GM10248 (cell line): Measurements from ENCODE around the gene SLIRP.

Experiments
- CTCF ChIA-PET: fragments of 300-600 bp; sonication (Branson Sonifier 250); formaldehyde crosslinking; extraction: SDS; loops from one replicate; lab custom pipeline; 2021; ENCODE audit warnings: antibody characterized with exemption; lab: Yijun Ruan, JAX
- POLR2A ChIA-PET: fragments of 350-650 bp; sonication (Branson Sonifier 250); formaldehyde crosslinking; extraction: SDS; loops from one replicate; lab custom pipeline; 2020; ENCODE audit warnings: antibody characterized with exemption; lab: Yijun Ruan, JAX
- DNase-seq: peaks from one replicate; pipeline ENCODE4 v3.0.0; 2012; ENCODE audit errors: extremely low spot score
- CTCF ChIP-seq: IDR thresholded peaks from 2 replicates; pipeline ENCODE4 v1.5.1; 2012; ENCODE audit warnings: mild to moderate bottlenecking, low read depth; ENCODE audit errors: extremely low read depth, missing control alignments, control extremely low read depth

The SLIRP gene

GRCh38 chr14:77709412-77709811 lies 1.5 kb downstream of the SLIRP start:
- no peak for DNase-seq
- TF ChIP-seq CTCF, result no peak
- POLR2A ChIA-PET, result no interaction called here
- CTCF ChIA-PET, result interaction anchor here (1.7 kb wide), 2 partner anchors 9 to 14 kb away, joined by 3 to 6 read pairs; no protein-coding TSS in a partner anchor

- no peak for TF ChIP-seq CTCF
- POLR2A ChIA-PET, result no interaction called here
- CTCF ChIA-PET, result interaction anchor here (1.4 to 1.7 kb wide), 3 partner anchors 10 to 15 kb away, joined by 3 to 6 read pairs (median 3); no protein-coding TSS in a partner anchor
- DNase-seq, result no peak
Measured at GRCh38 chr14:77710364-77710763, 2.5 kb downstream of the SLIRP start.

- no peak for TF ChIP-seq CTCF
- CTCF ChIA-PET, result interaction anchor here (1.0 to 1.3 kb wide), 2 partner anchors 15 to 22 kb away, joined by 3 to 4 read pairs; no protein-coding TSS in a partner anchor
- POLR2A ChIA-PET, result no interaction called here
- DNase-seq, result no peak
Measured at GRCh38 chr14:77714926-77715325, 7.0 kb downstream of the SLIRP start.

GRCh38 chr14:77717608-77718305 lies 9.9 kb downstream of the SLIRP start:
- no peak for TF ChIP-seq CTCF
- ChIA-PET POLR2A (no interaction called here), CTCF (interaction anchor here (1.2 kb wide), 1 partner anchor 10 kb away, joined by 3 read pairs; no protein-coding TSS in a partner anchor)
- no peak for DNase-seq

- no peak for TF ChIP-seq CTCF
- ChIA-PET CTCF (interaction anchor here (1.0 to 1.3 kb wide), 2 partner anchors 9 to 11 kb away, joined by 3 read pairs; no protein-coding TSS in a partner anchor), POLR2A (no interaction called here)
- DNase-seq, result no peak
Measured at GRCh38 chr14:77721437-77721836, 13.5 kb downstream of the SLIRP start.

GRCh38 chr14:77722301-77722700 lies 14.4 kb downstream of the SLIRP start:
- POLR2A ChIA-PET, result no interaction called here
- DNase-seq, result no peak
- no peak for TF ChIP-seq CTCF
- CTCF ChIA-PET, result interaction anchor here (1.8 kb wide), 1 partner anchor 20 kb away, joined by 4 read pairs; no protein-coding TSS in a partner anchor
